ENCODE measurements around the gene TMEM38A. TPM values are rescaled to one million over a fixed set of nuclear protein-coding genes. Genes with fewer than 3 reads are reported as not detected.
A peak's percentile ranks its signal among the peaks of the same experiment; 100 is the strongest.
"Not testable (repeated sequence)": the region's sequence is repeated elsewhere in the genome, so short reads cannot be mapped to it uniquely, and the experiment has no call there.

TMEM38A gene
- total RNA-seq, 2 experiments from 2014 or later = 0.58 to 0.76 TPM

GRCh38 chr19:16679811-16680210 lies 18.9 kb downstream of the TMEM38A start:
- Mint-ChIP-seq H3K4me3 (no peak overlapping the region), H3K36me3 (peaks cover 6% of the 10 kb centered on the region), H3K27ac (no peak overlapping the region), H3K9me3 (peaks cover 8% of the 10 kb centered on the region), H3K27me3 (peaks cover 3% of the 10 kb centered on the region), H3K4me1 (ENCODE audit: low read depth) (no peaks in the 10 kb centered on the region)
- POLR2A ChIA-PET = no interaction called here
- no peak for DNase-seq
- CTCF ChIA-PET = no interaction called here
- intact Hi-C loops (cut with micrococcal nuclease) = no loop called here

GRCh38 chr19:16682539-16682938 lies 21.6 kb downstream of the TMEM38A start:
- Mint-ChIP-seq H3K27ac (no peak overlapping the region), H3K36me3 (peaks cover 6% of the 10 kb centered on the region), H3K9me3 (peaks cover 8% of the 10 kb centered on the region), H3K27me3 (no peaks in the 10 kb centered on the region), H3K4me1 (ENCODE audit: low read depth) (no peaks in the 10 kb centered on the region), H3K4me3 (no peak overlapping the region)
- intact Hi-C loops (cut with micrococcal nuclease) = no loop called here
- DNase-seq = no peak
- CTCF ChIA-PET = interaction anchor here (1.3 kb wide), 1 partner anchor 32 kb away, joined by 3 read pairs; no protein-coding TSS in a partner anchor
- POLR2A ChIA-PET = no interaction called here

GRCh38 chr19:16684216-16684615 lies 23.3 kb downstream of the TMEM38A start:
- ChIA-PET POLR2A (no interaction called here), CTCF (no interaction called here)
- intact Hi-C loops (cut with micrococcal nuclease) = no loop called here
- Mint-ChIP-seq H3K36me3 (peaks cover 6% of the 10 kb centered on the region), H3K4me1 (ENCODE audit: low read depth) (no peaks in the 10 kb centered on the region), H3K27me3 (no peaks in the 10 kb centered on the region), H3K4me3 (no peak overlapping the region), H3K27ac (no peak overlapping the region), H3K9me3 (peaks cover 8% of the 10 kb centered on the region)
- no peak for DNase-seq

GRCh38 chr19:16688084-16688483 lies 27.1 kb downstream of the TMEM38A start:
- ChIA-PET POLR2A (no interaction called here), CTCF (no interaction called here)
- Mint-ChIP-seq H3K4me3 (no peak overlapping the region), H3K9me3 (peaks cover 4% of the 10 kb centered on the region), H3K4me1 (ENCODE audit: low read depth) (no peaks in the 10 kb centered on the region), H3K27ac (no peak overlapping the region), H3K36me3 (no peaks in the 10 kb centered on the region), H3K27me3 (no peaks in the 10 kb centered on the region)
- no peak for DNase-seq
- intact Hi-C loops (cut with micrococcal nuclease) = no loop called here

- H3K27me3 Mint-ChIP-seq = peaks cover 1% of the 10 kb centered on the region
- no peak for DNase-seq
- POLR2A ChIA-PET = no interaction called here
- H3K4me1 Mint-ChIP-seq (ENCODE audit: low read depth) = no peaks in the 10 kb centered on the region
- CTCF ChIA-PET = no interaction called here
- H3K4me3 Mint-ChIP-seq = no peak overlapping the region
- H3K9me3 Mint-ChIP-seq = peaks cover 3% of the 10 kb centered on the region
- intact Hi-C loops (cut with micrococcal nuclease) = no loop called here
- no peaks in the 10 kb centered on the region for H3K36me3 Mint-ChIP-seq
- H3K27ac Mint-ChIP-seq = no peak overlapping the region
Observed at GRCh38 chr19:16698914-16699313, 38.0 kb downstream of the TMEM38A start.

GRCh38 chr19:16702123-16702522 lies 41.2 kb downstream of the TMEM38A start:
- no peaks in the 10 kb centered on the region for H3K4me1 Mint-ChIP-seq (ENCODE audit: low read depth)
- no peak overlapping the region for H3K27ac Mint-ChIP-seq
- H3K4me3 Mint-ChIP-seq = no peak overlapping the region
- H3K36me3 Mint-ChIP-seq = no peaks in the 10 kb centered on the region
- intact Hi-C loops (cut with micrococcal nuclease) = no loop called here
- ChIA-PET CTCF (interaction anchor here (0.6 kb wide), 1 partner anchor 18 kb away, joined by 3 read pairs; no protein-coding TSS in a partner anchor), POLR2A (no interaction called here)
- H3K9me3 Mint-ChIP-seq = no peaks in the 10 kb centered on the region
- peaks cover 2% of the 10 kb centered on the region for H3K27me3 Mint-ChIP-seq
- no peak for DNase-seq

GRCh38 chr19:16703677-16704076 lies 42.7 kb downstream of the TMEM38A start:
- ChIA-PET POLR2A (no interaction called here), CTCF (no interaction called here)
- Mint-ChIP-seq H3K36me3 (no peaks in the 10 kb centered on the region), H3K27ac (no peak overlapping the region), H3K27me3 (peaks cover 2% of the 10 kb centered on the region), H3K4me3 (no peak overlapping the region), H3K4me1 (ENCODE audit: low read depth) (no peaks in the 10 kb centered on the region), H3K9me3 (no peaks in the 10 kb centered on the region)
- DNase-seq = no peak
- intact Hi-C loops (cut with micrococcal nuclease) = no loop called here

GRCh38 chr19:16710870-16711269 lies 49.9 kb downstream of the TMEM38A start:
- H3K36me3 Mint-ChIP-seq; H3K4me3 Mint-ChIP-seq; H3K27me3 Mint-ChIP-seq; H3K9me3 Mint-ChIP-seq; CTCF ChIA-PET; POLR2A ChIA-PET; H3K4me1 Mint-ChIP-seq (ENCODE audit: low read depth); H3K27ac Mint-ChIP-seq; intact Hi-C loops (cut with micrococcal nuclease); DNase-seq: not testable (repeated sequence)

- H3K9me3 Mint-ChIP-seq; DNase-seq; H3K27me3 Mint-ChIP-seq; H3K4me1 Mint-ChIP-seq (ENCODE audit: low read depth); CTCF ChIA-PET; H3K27ac Mint-ChIP-seq; intact Hi-C loops (cut with micrococcal nuclease); POLR2A ChIA-PET; H3K4me3 Mint-ChIP-seq; H3K36me3 Mint-ChIP-seq: not testable (repeated sequence)
Observed at GRCh38 chr19:16712295-16712694, 51.4 kb downstream of the TMEM38A start.

- H3K36me3 Mint-ChIP-seq = no peaks in the 10 kb centered on the region
- no peak overlapping the region for H3K4me3 Mint-ChIP-seq
- H3K9me3 Mint-ChIP-seq = no peaks in the 10 kb centered on the region
- intact Hi-C loops (cut with micrococcal nuclease) = no loop called here
- H3K27me3 Mint-ChIP-seq = peaks cover 1% of the 10 kb centered on the region
- CTCF ChIA-PET = interaction anchor here (0.6 to 2.2 kb wide), 13 partner anchors 10 to 431 kb away, joined by 3 to 5 read pairs (median 3); partner anchors contain the start of gene SIN3B
- DNase-seq = peak; percentile 71
- no peak overlapping the region for H3K27ac Mint-ChIP-seq
- POLR2A ChIA-PET = interaction anchor here (0.6 kb wide), 1 partner anchor 89 kb away, joined by 3 read pairs; no protein-coding TSS in a partner anchor
- H3K4me1 Mint-ChIP-seq (ENCODE audit: low read depth) = no peaks in the 10 kb centered on the region
Observed at GRCh38 chr19:16714702-16715287, 53.9 kb downstream of the TMEM38A start.

- intact Hi-C loops (cut with micrococcal nuclease) = no loop called here
- Mint-ChIP-seq H3K27ac (no peak overlapping the region), H3K9me3 (no peaks in the 10 kb centered on the region), H3K27me3 (peaks cover 1% of the 10 kb centered on the region), H3K36me3 (no peaks in the 10 kb centered on the region), H3K4me1 (ENCODE audit: low read depth) (no peaks in the 10 kb centered on the region), H3K4me3 (no peak overlapping the region)
- no peak for DNase-seq
- CTCF ChIA-PET = interaction anchor here (0.6 to 2.2 kb wide), 8 partner anchors 9 to 336 kb away, joined by 3 to 5 read pairs (median 4); no protein-coding TSS in a partner anchor
- POLR2A ChIA-PET = interaction anchor here (0.6 kb wide), 2 partner anchors 88 to 143 kb away, joined by 3 read pairs; no protein-coding TSS in a partner anchor
Observed at GRCh38 chr19:16715611-16716010, 54.7 kb downstream of the TMEM38A start.

- Mint-ChIP-seq H3K27ac (no peak overlapping the region), H3K4me1 (ENCODE audit: low read depth) (no peaks in the 10 kb centered on the region), H3K4me3 (no peak overlapping the region), H3K9me3 (no peaks in the 10 kb centered on the region), H3K36me3 (no peaks in the 10 kb centered on the region), H3K27me3 (no peaks in the 10 kb centered on the region)
- CTCF ChIA-PET = interaction anchor here (1.0 kb wide), 1 partner anchor 19 kb away, joined by 3 read pairs; no protein-coding TSS in a partner anchor
- intact Hi-C loops (cut with micrococcal nuclease) = no loop called here
- no peak for DNase-seq
- POLR2A ChIA-PET = no interaction called here
Observed at GRCh38 chr19:16721051-16721450, 60.1 kb downstream of the TMEM38A start.

- ChIA-PET POLR2A (no interaction called here), CTCF (no interaction called here)
- Mint-ChIP-seq H3K9me3 (no peaks in the 10 kb centered on the region), H3K4me1 (ENCODE audit: low read depth) (no peaks in the 10 kb centered on the region), H3K4me3 (no peak overlapping the region), H3K36me3 (no peaks in the 10 kb centered on the region), H3K27ac (no peak overlapping the region), H3K27me3 (no peaks in the 10 kb centered on the region)
- DNase-seq = no peak
- intact Hi-C loops (cut with micrococcal nuclease) = no loop called here
Observed at GRCh38 chr19:16722591-16722990, 61.7 kb downstream of the TMEM38A start.
